NCI-H526 treated with DMSO at 0.1 percent for 48 hours (cell line): ENCODE data around the gene UMAD1.
"Not testable (repeated sequence)": the region's sequence is repeated elsewhere in the genome, so short reads cannot be mapped to it uniquely, and the experiment has no call there.

Source experiments
- DNase-seq: peaks from one replicate; lab custom pipeline; 2025; lab: John Stamatoyannopoulos, UW

UMAD1 gene

DNA sequence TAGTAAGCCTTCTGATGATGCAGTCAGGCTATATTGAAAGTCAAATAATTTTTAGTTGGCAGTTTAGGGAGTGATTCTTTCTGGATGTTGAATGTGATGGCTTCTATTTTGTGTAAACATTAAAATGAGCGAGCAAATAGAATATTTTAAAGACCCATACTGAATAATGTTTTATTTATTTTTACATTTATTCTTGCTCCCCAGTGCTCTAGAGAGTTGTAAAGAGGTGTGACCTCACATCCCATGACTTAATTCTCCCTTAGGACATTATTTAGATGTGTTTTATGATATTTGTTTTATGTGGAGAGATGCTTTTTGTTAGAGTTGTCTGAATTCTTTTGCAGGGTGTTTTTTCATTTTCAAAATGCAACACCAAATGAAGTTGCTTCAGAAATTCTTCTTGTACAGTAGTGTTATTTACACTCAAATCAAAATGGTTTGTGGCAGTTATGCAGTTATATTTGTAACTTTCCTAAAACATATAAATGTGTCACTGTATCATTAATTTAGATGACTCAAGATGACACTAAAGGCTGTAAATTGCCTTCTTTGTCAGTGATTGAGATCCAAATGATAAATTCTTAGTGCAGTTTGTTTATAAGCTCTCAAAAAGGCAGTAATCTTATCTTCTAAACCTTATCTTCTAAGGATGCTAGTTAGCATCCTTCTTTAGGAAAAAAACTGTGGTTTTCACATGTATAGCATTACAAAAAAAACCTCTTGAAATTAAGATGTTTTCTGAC lies 12.4 kb downstream of the UMAD1 start:
- DNase-seq, result no peak

GRCh38 chr7:7653593-7654187 lies 13.1 kb downstream of the UMAD1 start:
- no peak for DNase-seq

DNA sequence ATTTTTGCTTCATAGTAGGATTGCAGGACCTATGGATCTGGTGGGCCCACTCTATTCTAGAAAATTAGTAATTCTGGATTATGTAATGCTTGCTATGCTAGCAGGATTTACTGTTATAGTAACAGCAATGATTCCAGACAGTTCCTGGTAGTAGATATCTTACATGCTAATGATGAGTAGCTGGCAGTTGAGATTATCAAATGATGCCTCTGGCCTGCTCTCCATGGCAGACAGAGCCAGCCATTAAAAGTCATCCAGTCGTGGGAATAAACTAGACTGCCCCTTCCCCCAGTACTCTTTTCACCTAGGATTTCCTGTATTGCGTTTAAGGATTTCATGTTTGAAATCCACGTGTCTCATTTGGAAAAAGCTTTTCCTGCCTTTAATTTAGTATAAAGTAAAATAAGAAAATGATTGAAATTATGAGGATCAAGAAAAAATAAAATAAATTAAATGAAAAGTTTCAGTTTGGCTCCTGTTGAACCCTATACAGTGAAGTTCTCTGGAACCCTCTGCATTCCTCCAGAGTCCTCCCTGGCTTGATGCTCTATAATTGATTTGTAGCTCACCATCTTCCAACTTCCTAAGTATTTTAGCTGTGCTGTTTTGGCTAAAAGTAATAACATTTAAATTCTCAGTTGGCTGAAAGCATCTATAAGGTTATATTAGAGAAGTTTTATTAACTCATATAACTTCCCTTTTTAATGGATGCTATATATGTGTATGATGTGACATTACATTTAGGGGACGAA lies 14.6 kb downstream of the UMAD1 start:
- DNase-seq, result no peak

DNA sequence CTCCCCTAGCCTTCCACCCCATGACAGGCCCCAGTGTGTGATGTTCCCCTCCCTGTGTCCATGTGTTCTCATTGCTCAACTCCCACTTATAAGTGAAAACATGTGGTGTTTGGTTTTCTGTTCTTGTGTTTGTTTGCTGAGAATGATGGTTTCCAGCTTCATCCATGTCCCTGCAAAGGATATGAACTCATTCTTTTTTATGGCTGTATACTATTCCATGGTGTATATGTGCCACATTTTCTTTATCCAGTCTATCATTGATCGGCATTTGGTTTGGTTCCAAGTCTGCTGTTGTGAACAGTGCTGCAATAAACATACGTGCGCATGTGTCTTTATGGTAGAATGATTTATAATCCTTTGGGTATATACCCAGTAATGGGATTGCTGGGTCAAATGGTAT lies 15.9 kb downstream of the UMAD1 start:
- DNase-seq, result not testable (repeated sequence)

GRCh38 chr7:7662527-7662926 lies 22.0 kb downstream of the UMAD1 start:
- no peak for DNase-seq

DNA sequence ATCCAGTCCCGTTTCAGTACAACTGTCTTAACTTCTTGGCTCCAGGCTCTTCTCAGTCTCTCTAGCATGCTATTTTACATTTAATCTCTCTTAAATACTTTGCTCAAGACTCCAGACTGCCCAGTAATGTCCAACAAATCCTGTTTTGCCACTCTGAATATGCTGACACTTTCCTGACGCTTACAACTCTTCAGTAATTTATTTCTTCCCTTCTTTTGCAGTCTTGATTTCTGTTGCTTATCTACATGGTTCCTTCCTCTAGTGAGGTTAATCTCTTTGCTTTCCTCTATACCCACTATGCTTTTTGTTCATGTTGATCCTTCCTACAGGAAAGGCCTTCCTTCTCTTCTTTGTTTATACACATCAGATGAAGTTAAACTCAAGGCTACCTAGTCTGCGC lies 23.7 kb downstream of the UMAD1 start:
- DNase-seq, result no peak

DNA sequence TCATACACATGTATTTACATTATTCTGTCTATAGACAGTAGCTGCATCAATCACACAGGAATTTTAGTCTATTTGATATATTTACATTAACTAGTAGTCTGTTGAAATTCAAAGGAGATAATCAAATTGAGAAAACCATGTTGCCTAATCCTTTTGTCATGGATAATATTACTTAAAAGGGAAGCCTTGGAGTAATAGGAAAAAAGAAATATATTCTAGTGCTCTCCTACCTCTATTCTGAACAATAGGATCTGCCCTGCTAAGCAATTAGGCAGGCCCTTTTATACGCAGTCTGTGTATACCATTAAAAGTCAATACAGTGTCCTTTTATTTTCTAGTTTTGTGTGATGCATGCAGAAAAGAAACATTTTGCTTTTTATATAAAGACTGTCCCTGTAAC lies 24.5 kb downstream of the UMAD1 start:
- no peak for DNase-seq

- no peak for DNase-seq
Observed at GRCh38 chr7:7667187-7667586, 26.6 kb downstream of the UMAD1 start.

DNA sequence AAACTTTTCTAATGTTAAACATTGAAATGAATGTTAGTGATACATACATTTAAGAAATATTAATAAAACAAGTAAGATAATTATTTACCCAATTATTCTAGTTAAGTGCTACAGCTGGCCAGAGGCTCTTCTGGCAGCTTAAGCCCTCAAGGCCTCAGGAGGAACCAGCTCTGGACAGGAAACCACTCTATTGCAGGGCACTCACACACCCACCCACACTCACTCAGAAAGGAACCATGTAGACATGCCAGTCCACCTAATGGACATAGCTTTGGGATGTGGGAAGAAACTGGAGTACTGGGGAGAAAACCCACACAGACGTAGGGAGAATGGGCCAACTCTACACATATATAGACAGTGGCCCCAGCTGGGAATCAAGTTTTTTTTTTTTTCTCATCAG lies 28.2 kb downstream of the UMAD1 start:
- DNase-seq, result no peak

GRCh38 chr7:7670490-7670889 lies 29.9 kb downstream of the UMAD1 start:
- no peak for DNase-seq

DNA sequence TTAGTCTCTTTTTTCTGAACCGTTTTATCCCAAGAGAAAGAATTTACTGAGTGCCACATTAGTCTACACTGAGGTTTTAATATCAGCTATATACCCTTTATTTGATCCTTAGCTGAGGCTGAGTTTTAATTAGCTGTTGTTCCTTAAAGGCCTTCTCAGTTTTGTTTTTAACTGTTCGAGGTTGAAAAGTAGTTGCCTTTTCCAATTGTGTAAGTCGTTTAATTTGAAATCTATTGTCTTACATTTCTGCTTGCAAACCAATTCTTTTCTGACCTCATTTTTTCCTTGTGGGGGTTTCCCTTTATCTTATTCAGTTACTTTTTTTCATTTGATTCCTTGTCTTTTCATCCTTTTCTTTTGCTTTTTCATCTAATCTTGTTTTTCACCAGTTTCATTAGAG lies 30.8 kb downstream of the UMAD1 start:
- DNase-seq, result no peak

- DNase-seq, result no peak
Observed at GRCh38 chr7:7672545-7673239, 32.1 kb downstream of the UMAD1 start.

- DNase-seq, result no peak
Observed at GRCh38 chr7:7673240-7673550, 32.6 kb downstream of the UMAD1 start.

- no peak for DNase-seq
Observed at GRCh38 chr7:7675686-7676085, 35.1 kb downstream of the UMAD1 start.

GRCh38 chr7:7679640-7680039 lies 39.1 kb downstream of the UMAD1 start:
- not testable (repeated sequence) for DNase-seq

DNA sequence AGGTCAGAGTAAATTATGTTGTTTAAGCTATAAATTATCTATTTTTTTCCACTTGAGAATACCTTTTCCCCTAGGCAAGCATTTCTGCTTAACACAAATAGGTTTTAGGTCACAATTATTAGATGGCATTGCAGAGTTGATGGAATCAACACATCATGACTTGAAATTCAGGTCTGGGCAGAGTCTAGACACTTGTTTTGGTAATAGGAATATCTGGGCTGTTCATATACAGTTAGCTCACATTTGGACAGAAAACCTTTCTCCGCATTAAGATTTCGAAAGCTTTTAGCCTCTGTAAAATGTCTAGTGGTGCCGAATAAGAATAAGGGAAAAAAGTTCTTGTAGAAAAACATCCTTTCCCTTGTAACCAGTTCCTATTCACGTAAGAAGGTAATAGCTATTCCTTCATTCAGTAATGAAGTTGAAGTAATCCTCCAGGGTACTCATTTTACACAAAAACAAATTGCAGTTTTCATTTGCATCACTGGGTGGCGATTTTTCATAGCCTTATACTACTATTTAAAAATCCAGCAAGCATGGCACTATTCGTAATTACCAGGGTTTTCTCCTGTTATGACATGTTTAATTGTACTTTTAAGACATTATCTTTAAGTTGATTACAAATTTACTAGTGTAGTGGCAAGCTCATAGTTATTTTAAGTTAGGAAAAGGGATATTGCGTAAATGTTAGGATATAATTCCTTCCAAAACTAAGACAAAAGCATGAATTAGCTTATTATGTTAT lies 40.8 kb downstream of the UMAD1 start:
- DNase-seq, result peak; percentile 47

DNA sequence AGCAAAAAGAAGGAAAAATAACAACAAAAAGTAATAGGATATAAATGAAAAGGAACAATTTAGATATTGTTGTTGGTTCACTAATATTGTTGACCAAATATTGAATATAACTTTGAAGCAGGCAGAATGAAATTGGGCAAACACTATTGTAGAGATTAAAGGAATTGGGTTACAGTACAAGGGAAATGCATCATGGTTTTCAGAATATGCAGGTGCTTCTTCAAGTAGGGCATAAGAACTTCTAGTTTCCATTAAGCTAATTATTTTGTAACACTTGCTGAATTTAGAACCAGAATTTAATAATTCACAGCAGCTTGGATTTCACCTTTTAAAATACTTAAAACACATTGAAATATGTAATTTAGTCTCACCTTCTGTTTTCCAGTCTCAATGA lies 41.4 kb downstream of the UMAD1 start:
- DNase-seq, result no peak

- no peak for DNase-seq
Observed at GRCh38 chr7:7682861-7683260, 42.3 kb downstream of the UMAD1 start.

DNA sequence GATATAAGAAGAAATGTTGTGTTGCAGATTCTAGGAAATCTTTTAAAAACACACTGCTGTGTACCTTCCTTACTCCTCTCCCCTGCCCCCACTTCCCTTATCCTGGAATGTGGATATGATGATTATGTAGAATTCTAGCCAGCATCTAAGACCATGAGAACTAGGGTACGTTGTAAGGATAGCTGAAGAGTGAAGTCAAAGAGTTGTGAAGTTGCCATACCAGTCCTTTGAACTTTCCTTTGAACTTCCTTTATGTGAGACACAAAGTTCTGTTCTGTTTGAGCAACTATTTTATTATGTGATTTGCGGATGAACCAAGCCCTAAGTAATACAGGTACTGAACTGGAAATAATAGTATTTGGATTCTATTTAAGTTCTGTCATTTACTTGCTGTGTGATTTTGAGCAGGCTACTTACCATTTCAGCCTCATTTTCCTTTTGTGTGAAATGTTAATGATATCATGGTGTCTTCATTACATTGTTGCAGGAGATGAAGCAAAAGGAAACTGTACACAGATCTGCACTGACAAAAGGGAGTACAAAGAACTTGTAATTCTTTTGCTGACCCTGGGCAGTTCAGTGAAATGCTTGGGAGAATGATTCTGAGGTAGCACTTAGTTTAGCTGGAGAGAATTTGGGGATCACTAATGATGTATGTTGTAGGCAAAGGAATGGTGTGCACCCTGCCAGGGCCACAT lies 46.4 kb downstream of the UMAD1 start:
- DNase-seq, result no peak

- DNase-seq, result no peak
Observed at GRCh38 chr7:7687800-7688199, 47.2 kb downstream of the UMAD1 start.

GRCh38 chr7:7688310-7688709 lies 47.8 kb downstream of the UMAD1 start:
- DNase-seq, result no peak

DNA sequence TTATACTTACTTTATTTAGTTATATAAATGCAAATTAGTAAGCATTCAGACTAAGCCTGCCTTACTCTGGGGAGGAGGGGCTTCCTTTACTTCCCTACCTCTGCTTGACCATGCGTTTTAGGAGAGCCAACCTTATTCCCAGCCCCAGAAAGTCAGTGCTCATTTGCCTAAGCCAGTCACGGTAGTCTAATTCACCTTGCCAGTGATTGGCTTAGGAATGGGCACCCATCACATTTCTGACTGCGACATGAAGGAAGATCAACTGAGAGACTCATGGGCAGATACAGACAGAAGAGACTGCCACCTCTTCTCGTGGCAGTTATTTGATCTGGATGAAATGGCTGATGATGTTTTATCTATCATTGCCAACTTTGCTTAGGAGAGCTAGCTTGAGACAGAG lies 48.4 kb downstream of the UMAD1 start:
- DNase-seq, result no peak
